Spinal cord (tissue), 10 donors: ENCODE results near the gene GABRR1. TPM values are rescaled to one million over a fixed set of nuclear protein-coding genes. Genes with fewer than 3 reads are reported as not detected.

Experiments used
- DNase-seq, 6 donors: peaks; one replicate each; pipeline versions ENCODE4 v3.0.0 to v3.0.0-alpha.2; 2013 to 2015; ENCODE audit warnings: low spot score in 6 of 6, low read depth in 4 of 6
- H3K27ac ChIP-seq: one replicate; pipeline ENCODE4 v1.5.1; 2013; ENCODE audit warnings: low read depth, low read length, control low read depth
- H3K27me3 ChIP-seq: one replicate; pipeline ENCODE4 v1.6.1; 2013; ENCODE audit warnings: low read length; ENCODE audit not compliant: control insufficient read depth, insufficient read depth
- H3K36me3 ChIP-seq: one replicate; pipeline ENCODE4 v1.6.1; 2013; ENCODE audit warnings: low read length; ENCODE audit not compliant: control insufficient read depth, insufficient read depth
- H3K4me1 ChIP-seq: one replicate; pipeline ENCODE4 v1.6.1; 2013; ENCODE audit warnings: low read length; ENCODE audit not compliant: control insufficient read depth, insufficient read depth
- H3K4me3 ChIP-seq: one replicate; pipeline ENCODE4 v1.5.1; 2013; ENCODE audit warnings: low read depth, low read length, control low read depth
- H3K9me3 ChIP-seq: one replicate; pipeline ENCODE4 v1.6.1; 2013; ENCODE audit warnings: low read length; ENCODE audit not compliant: control insufficient read depth, insufficient read depth
- WGBS: methylation state at CpG from one replicate; pipeline ENCODE4 v1.1.5; 2013; ENCODE audit warnings: missing lambda C conversion rate; ENCODE audit not compliant: insufficient coverage; 5-methylcytosine and 5-hydroxymethylcytosine counted together
- polyA plus RNA-seq, 2 donors: library from polyadenylated mRNA; unstranded; fragments of 120-200 nt; gene quantifications; one replicate each; pipeline ENCODE4 v1.2.1, GENCODE V29; 2013; ENCODE audit not compliant: insufficient read length in 2 of 2
- total RNA-seq, 2 donors: library from RNA; depleted of rRNA in 1 of 2; stranded (reverse); fragments of 120-200 nt in 1 of 2; fragments of >200 nt in 1 of 2; gene quantifications; one replicate each; pipeline versions ENCODE4 v1.2.3 to v1.2.4, GENCODE V29; 2013 to 2014
- donor health status: healthy.

GABRR1 gene
- total and polyA plus RNA-seq, 4 donors = 0.20 to 0.35 (median 0.29) TPM; not detected in 1

- no peaks in the 10 kb centered on the region for H3K4me1 ChIP-seq
- H3K36me3 ChIP-seq = no peaks in the 10 kb centered on the region
- DNase-seq = no peak
- no peak overlapping the region for H3K4me3 ChIP-seq
- H3K27ac ChIP-seq = no peak overlapping the region
- no peaks in the 10 kb centered on the region for H3K27me3 ChIP-seq
- 61% methylated on average over 4 of the region's 7 CpGs for WGBS
- no peaks in the 10 kb centered on the region for H3K9me3 ChIP-seq
Measured at GRCh38 chr6:89221971-89222711, 5.0 kb upstream of the GABRR1 start.

DNA sequence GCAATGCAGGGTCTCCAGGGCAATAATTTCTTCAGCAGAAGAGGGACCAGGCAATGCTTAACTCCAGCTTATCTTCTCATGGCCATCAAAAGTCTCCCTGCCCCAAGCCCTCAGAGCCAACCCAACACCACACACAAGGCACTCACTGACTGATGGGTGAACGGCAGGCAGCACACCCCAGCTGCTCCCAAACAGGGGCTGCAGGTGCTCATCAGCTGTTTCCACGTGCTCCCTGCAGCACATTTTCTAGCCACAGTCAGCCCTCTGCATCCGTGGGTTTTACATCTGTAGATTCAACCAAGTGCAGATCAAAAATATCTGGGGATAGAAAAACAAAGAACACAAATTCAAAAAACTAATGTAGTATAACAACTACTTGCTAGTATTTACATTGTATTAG lies 4.0 kb upstream of the GABRR1 start:
- Histone ChIP-seq H3K27me3 (no peaks in the 10 kb centered on the region), H3K36me3 (no peaks in the 10 kb centered on the region), H3K27ac (no peak overlapping the region), H3K4me3 (no peak overlapping the region), H3K9me3 (no peaks in the 10 kb centered on the region), H3K4me1 (no peaks in the 10 kb centered on the region)
- 53% methylated on average over 2 of the region's 3 CpGs for WGBS
- DNase-seq = no peak

- Histone ChIP-seq H3K9me3 (no peaks in the 10 kb centered on the region), H3K36me3 (no peaks in the 10 kb centered on the region), H3K27me3 (no peaks in the 10 kb centered on the region), H3K27ac (no peak overlapping the region), H3K4me3 (no peak overlapping the region), H3K4me1 (no peaks in the 10 kb centered on the region)
- WGBS = 97% methylated on average over 3 of the region's 4 CpGs
- no peak for DNase-seq
Measured at GRCh38 chr6:89216411-89216810, 747 bp downstream of the GABRR1 start.

DNA sequence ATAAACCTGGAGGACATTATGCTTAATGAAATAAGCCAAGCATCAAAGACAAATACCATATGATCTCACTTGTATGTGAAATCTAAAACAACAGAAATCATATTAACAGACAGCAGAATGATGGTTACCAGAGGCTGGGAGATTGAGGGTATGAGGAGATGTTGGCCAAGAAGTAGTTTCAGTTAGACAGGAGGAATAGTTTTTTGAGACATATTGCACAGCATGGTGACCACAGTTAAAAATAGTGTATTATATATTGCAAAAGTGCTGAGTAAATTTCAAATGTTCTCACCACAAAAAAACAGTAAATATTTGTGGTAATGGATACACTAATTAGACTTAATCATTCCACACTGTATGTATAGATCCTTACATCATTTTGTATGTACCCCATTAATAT lies 1.8 kb downstream of the GABRR1 start:
- no peak for DNase-seq
- no peaks in the 10 kb centered on the region for H3K36me3 ChIP-seq
- H3K9me3 ChIP-seq = no peaks in the 10 kb centered on the region
- no peaks in the 10 kb centered on the region for H3K27me3 ChIP-seq
- no peaks in the 10 kb centered on the region for H3K4me1 ChIP-seq
- H3K4me3 ChIP-seq = no peak overlapping the region
- H3K27ac ChIP-seq = no peak overlapping the region

- H3K9me3 ChIP-seq = no peaks in the 10 kb centered on the region
- H3K4me3 ChIP-seq = no peak overlapping the region
- H3K36me3 ChIP-seq = no peaks in the 10 kb centered on the region
- no peak overlapping the region for H3K27ac ChIP-seq
- DNase-seq = no peak
- H3K27me3 ChIP-seq = no peaks in the 10 kb centered on the region
- no peaks in the 10 kb centered on the region for H3K4me1 ChIP-seq
Measured at GRCh38 chr6:89214197-89214596, 3.0 kb downstream of the GABRR1 start.

- WGBS = 64% methylated on average over 3 of the region's 5 CpGs
- Histone ChIP-seq H3K4me3 (no peak overlapping the region), H3K36me3 (no peaks in the 10 kb centered on the region), H3K27ac (no peak overlapping the region), H3K27me3 (no peaks in the 10 kb centered on the region), H3K9me3 (no peaks in the 10 kb centered on the region), H3K4me1 (peaks cover 3% of the 10 kb centered on the region)
- no peak for DNase-seq
Measured at GRCh38 chr6:89212472-89212871, 4.7 kb downstream of the GABRR1 start.

DNA sequence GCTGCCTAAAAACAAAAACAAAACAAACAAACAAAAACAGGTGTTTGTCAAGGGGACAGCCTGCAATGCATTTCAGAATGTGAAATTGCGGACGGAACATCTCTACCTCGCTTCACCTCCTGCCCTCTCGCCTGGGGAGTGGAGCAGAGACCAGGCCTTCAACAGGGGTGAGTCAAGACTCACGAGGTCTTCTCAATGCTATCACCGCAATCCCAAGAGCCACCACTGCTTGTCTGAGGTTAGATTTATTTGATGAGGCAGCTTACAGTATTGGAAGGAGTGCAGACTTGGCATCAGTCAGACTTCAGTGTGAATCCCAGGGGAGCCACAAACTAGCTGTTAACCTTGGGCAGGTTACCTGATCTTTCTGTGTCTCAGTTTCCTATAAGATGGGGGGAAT lies 7.7 kb downstream of the GABRR1 start:
- Histone ChIP-seq H3K27ac (no peak overlapping the region), H3K9me3 (no peaks in the 10 kb centered on the region), H3K36me3 (no peaks in the 10 kb centered on the region), H3K27me3 (no peaks in the 10 kb centered on the region), H3K4me1 (peaks cover 3% of the 10 kb centered on the region), H3K4me3 (no peak overlapping the region)
- 93% methylated on average over 5 of the region's 6 CpGs for WGBS
- no peak for DNase-seq

DNA sequence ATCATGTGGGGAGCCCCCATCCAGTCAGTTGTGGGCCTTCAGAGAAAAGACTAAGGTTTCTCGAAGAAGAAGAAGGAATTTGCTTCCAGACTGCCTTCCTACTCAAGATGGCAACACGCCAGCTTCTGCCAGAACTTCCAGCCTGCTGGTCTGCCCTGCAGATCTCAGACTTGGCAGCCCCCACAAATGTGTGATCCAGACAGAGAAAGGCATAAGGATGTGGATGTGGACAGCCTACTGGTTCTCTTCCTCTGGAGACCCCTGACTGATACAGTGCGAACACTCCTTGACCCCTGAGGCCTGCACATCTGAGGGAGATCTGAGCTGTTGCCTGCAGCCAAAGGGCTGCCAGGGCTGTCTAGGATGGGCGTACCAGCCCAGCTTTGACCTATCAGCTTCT lies 8.6 kb downstream of the GABRR1 start:
- H3K9me3 ChIP-seq = no peaks in the 10 kb centered on the region
- H3K4me3 ChIP-seq = no peak overlapping the region
- peak in 1 of 6 donors; percentile 66 for DNase-seq
- H3K4me1 ChIP-seq = peaks cover 3% of the 10 kb centered on the region
- no peak overlapping the region for H3K27ac ChIP-seq
- no peaks in the 10 kb centered on the region for H3K36me3 ChIP-seq
- WGBS = 74% methylated on average over 3 of the region's 4 CpGs
- H3K27me3 ChIP-seq = no peaks in the 10 kb centered on the region

- peaks cover 3% of the 10 kb centered on the region for H3K4me1 ChIP-seq
- no peaks in the 10 kb centered on the region for H3K9me3 ChIP-seq
- H3K36me3 ChIP-seq = no peaks in the 10 kb centered on the region
- H3K4me3 ChIP-seq = no peak overlapping the region
- H3K27me3 ChIP-seq = no peaks in the 10 kb centered on the region
- 62% methylated on average over 3 of the region's 4 CpGs for WGBS
- no peak for DNase-seq
- no peak overlapping the region for H3K27ac ChIP-seq
Measured at GRCh38 chr6:89205819-89206218, 11.3 kb downstream of the GABRR1 start.

DNA sequence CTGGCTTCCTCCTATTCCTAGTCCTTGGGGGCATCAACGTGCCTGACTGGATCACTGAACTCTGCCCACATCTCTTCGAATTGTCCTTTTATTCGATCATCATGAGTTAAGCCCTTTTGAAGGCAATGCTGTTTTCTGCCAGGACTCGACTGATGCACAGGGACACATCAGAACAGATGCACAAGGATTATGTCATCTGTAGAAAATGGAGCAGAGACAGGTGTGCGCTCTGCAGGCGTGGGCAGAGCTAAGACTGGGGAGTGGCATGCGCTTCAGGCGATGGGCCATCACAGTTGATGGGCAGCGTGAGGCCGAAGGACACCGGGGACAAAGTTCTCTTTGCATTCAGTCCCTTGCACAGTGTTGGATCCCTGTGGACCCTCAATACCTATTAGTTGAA lies 13.1 kb downstream of the GABRR1 start:
- H3K9me3 ChIP-seq = no peaks in the 10 kb centered on the region
- no peak overlapping the region for H3K27ac ChIP-seq
- no peaks in the 10 kb centered on the region for H3K36me3 ChIP-seq
- peaks cover 3% of the 10 kb centered on the region for H3K4me1 ChIP-seq
- WGBS = 87% methylated on average over 10 of the region's 11 CpGs
- no peak for DNase-seq
- H3K4me3 ChIP-seq = no peak overlapping the region
- H3K27me3 ChIP-seq = no peaks in the 10 kb centered on the region
